Metanephros (tissue), 1 donor: Measurements from ENCODE around the gene NEMP1. TPM values are rescaled to one million over a fixed set of nuclear protein-coding genes. Genes with fewer than 3 reads are reported as not detected.

ENCODE experiments used
- total RNA-seq: library from RNA; depleted of rRNA; stranded (reverse); fragments of >200 nt; gene quantifications from one replicate; pipeline ENCODE4 v1.2.3, GENCODE V29; 2014

NEMP1 gene
- total RNA-seq, result 11.7 TPM

GRCh38 chr12:57078519-57079404 is at the start of gene NEMP1:
NEMP1 (minus strand) TSS chr12:57078791; CDS start chr12:57078745, 46 bp downstream.

GRCh38 chr12:57127726-57128518 is 49.3 kb upstream of the NEMP1 start, which contains the start of gene LRP1:
LRP1 (plus strand) TSS chr12:57128483; CDS start chr12:57128965, 482 bp downstream.

DNA sequence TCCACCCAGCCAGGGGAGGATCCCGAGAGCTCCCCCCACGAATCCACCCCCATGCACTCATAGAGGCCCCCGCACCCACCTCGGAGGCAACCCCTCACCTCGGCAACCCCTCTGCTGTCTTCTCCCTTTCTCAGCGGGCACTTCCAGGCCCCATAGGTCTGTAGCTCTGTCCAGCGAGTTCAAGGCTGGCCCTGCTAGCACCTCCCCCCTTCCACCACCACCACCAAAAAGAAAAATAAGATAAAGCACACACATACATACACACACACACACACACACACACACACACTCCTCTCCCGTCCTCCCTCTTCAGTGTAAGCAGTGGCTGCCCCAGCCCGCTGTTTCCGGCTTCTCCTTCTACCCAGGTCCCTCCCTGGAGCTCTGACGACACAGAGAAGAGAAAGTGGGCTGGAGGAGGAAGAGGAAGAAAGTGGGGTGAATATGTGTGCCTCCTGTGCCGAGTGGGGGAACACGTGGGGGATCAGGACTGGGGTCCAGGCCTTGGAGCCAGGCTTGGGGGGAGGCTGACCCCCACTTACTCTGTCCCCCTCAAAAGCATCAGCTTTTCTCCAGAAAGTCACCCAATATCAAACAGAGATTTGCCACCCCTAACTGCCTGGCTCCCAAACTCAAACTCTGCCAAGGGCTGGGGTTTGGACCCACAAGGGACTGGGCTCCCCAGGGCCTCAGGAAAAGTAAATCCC is 32.6 kb upstream of the NEMP1 start, which contains the start of gene STAT6:
STAT6 (minus strand) TSS at position 332 of the 704 bp plus-strand sequence. CDS start 3,084 bp downstream, outside the sequence.

DNA sequence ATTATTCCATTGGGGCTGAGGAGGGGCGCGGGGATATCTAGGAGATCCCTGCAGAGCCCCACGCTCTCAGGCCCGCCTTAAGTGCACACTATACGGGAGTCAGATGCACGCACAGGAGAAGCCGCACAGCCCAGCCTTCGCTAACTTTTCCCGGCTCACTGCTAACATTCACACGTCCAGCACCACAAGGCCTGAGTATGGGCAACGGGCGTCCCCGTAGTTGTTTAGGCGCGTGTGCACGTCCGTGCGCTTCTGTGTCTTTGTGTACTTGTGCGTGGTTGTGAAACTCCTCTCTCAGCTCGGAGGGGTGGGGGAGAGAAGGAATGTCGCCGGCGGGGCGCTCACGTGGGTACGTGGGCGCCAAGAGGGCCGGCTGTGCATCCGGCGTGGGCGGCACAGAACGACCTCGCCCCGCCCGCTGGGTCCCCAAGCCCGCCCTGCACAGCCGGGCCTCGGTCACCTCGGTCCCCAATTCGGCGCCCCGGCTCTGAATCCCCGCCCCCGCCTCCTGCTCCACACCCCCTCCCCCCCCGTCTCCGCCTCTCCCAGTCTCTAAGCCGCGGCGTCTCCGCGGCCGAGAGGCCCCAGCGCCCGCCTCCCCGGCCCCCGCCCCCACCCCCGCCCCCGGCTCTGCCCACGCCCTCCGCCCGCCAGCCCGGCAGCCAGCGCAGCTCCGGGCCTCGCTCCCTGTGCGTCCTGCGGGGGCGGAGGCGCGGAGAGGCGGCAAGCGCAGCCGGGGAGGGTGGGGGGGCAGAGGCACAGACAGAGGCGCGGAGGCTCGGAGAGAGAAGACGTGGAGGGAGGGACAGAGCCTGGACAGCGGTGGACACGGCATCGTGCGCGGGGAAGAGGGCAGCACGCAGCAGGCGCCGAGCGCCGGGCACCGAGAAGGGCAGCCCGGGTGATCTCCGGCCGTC is 10.0 kb upstream of the NEMP1 start, which contains the start of gene NAB2:
NAB2 (plus strand) TSS at position 761 of the 917 bp plus-strand sequence. CDS start 158 bp downstream, outside the sequence.

GRCh38 chr12:57049890-57050289 is 28.7 kb downstream of the NEMP1 start, which contains the start of gene MYO1A:
MYO1A (minus strand) TSS chr12:57050129; CDS start chr12:57048323, 1,806 bp downstream.

DNA sequence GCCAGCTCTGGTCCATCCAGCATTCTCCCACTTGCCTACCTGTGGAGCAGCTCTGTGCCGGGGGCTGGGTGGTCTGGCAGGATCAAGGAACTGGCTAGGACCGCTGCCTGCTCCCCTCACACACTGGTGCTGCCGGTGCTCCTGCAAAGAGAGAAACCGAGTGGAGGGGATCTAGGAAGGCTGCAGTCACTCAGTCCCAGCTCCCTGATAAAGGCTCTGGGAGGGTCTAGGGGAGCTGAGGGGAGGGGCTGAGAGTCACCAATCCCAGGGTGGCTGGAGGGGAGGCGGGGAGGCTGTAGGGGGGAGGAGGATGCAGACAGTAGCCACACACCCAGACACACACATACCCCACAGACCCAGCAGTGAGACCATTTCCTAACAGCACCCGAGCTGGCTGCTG is 62.2 kb downstream of the NEMP1 start, which contains the start of gene TAC3:
TAC3 (minus strand) TSS at position 182 of the 400 bp plus-strand sequence. CDS start 732 bp downstream, outside the sequence.

DNA sequence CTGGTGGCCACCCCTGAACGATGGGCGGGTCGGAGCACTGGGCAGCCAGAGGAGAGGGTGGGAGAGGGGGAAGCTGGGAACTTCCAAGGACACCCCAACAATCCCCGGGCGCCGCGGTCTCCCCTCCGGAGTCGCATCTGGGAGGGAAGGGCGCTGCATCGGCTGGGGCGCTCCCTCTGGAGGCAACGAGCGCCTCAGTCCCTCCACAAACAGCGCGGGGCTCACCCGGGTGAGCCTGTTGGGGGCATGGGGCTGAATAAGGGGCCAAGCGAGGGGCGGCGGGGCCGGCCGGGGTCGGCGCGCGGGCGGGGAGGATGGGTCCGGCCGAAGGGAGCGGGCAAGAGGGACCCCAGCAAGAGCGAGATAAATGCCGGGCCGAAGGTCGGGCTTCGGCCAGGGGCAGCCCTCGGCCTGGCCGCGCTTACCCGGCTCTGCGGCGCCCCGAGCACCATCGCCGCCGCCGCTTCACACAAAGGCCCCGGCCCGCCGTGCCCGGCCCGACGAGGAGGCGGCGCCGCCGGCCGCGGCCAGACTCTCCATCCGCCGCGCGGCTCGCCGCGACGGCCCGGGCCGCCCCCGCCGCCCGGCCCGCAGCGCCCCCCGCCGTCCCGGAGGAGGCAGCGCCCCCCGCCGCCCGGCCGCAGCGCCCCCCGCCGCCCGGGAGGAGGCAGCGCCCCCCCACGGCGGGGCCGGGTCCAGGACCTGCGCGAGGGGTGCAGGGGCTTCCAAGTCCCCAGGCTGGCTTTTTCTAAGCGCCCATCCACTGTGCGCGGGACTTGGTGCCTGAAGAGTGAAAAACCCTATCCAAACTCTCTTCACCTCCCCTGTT is 72.4 kb downstream of the NEMP1 start, which contains the start of gene ZBTB39:
ZBTB39 (minus strand) TSS at position 567 of the 829 bp plus-strand sequence. CDS start 1,629 bp downstream, outside the sequence.

Other genes with a start within 250 kb of the NEMP1 start
- gene SDR9C7, start 144.4 kb downstream of the NEMP1 start, total RNA-seq, result not detected
- 1.1 TPM for gene RDH16, start 121.2 kb downstream of the NEMP1 start, total RNA-seq
- gene ZBTB39, start 72.2 kb downstream of the NEMP1 start, total RNA-seq, result 8.9 TPM
- gene TAC3, start 62.3 kb downstream of the NEMP1 start, total RNA-seq, result 1.6 TPM
- 0.64 TPM for gene MYO1A, start 28.7 kb downstream of the NEMP1 start, total RNA-seq
- gene NAB2, start 10.3 kb upstream of the NEMP1 start, total RNA-seq, result 43.1 TPM
- 90.6 TPM for gene STAT6, start 32.6 kb upstream of the NEMP1 start, total RNA-seq
- gene LRP1, start 49.7 kb upstream of the NEMP1 start, total RNA-seq, result 199 TPM
- gene LRP1-AS, start 68.8 kb upstream of the NEMP1 start, total RNA-seq, result not detected
- gene NXPH4, start 138.0 kb upstream of the NEMP1 start, total RNA-seq, result 8.5 TPM
- gene SHMT2, start 150.9 kb upstream of the NEMP1 start, total RNA-seq, result 77.4 TPM
- 83.0 TPM for gene STAC3, start 172.4 kb upstream of the NEMP1 start, total RNA-seq